Endodermal cell (in vitro differentiated cells): ENCODE measurements around the gene TLR2. TPM values are rescaled to one million over a fixed set of nuclear protein-coding genes. Genes with fewer than 3 reads are reported as not detected.

ENCODE experiments used
- DNase-seq: peaks from one replicate; pipeline ENCODE4 v3.0.0-alpha.2; 2017
- H3K27ac ChIP-seq: 2 replicates; pipeline ENCODE4 v1.5.1; 2013; ENCODE audit warnings: mild to moderate bottlenecking, low read depth, low read length, moderate library complexity
- H3K27me3 ChIP-seq: 2 replicates; pipeline ENCODE4 v1.6.1; 2013; ENCODE audit warnings: mild to moderate bottlenecking, low read length, moderate library complexity; ENCODE audit not compliant: insufficient read depth, control insufficient read depth, poor library complexity, severe bottlenecking
- H3K36me3 ChIP-seq: 2 replicates; pipeline ENCODE4 v1.7.0; 2013; ENCODE audit warnings: mild to moderate bottlenecking, low read length, moderate library complexity; ENCODE audit not compliant: control insufficient read depth, insufficient read depth
- H3K4me1 ChIP-seq: one replicate; pipeline ENCODE4 v1.7.0; 2013; ENCODE audit warnings: low read length; ENCODE audit not compliant: control insufficient read depth, insufficient read depth
- H3K4me3 ChIP-seq: 2 replicates; pipeline ENCODE4 v1.5.1; 2013; ENCODE audit warnings: mild to moderate bottlenecking, low read length, moderate library complexity
- H3K9ac ChIP-seq: 2 replicates; pipeline ENCODE4 v1.6.1; 2013; ENCODE audit warnings: mild to moderate bottlenecking, low read length, moderate library complexity; ENCODE audit not compliant: poor library complexity, severe bottlenecking; ENCODE audit errors: extremely low read depth
- H3K9me3 ChIP-seq: 2 replicates; pipeline ENCODE4 v1.6.1; 2013; ENCODE audit warnings: mild to moderate bottlenecking, low read length, moderate library complexity; ENCODE audit not compliant: control insufficient read depth
- H3K27ac Mint-ChIP-seq: 2 replicates; pipeline ENCODE4 v1.8.0; 2020; ENCODE audit warnings: mixed read lengths
- H3K27me3 Mint-ChIP-seq: 2 replicates; pipeline ENCODE4 v1.8.0; 2021; ENCODE audit warnings: mild to moderate bottlenecking, mixed read lengths; ENCODE audit not compliant: insufficient read depth
- H3K36me3 Mint-ChIP-seq: 2 replicates; pipeline ENCODE4 v1.8.0; 2020; ENCODE audit warnings: low read depth, mixed read lengths
- H3K4me1 Mint-ChIP-seq: 2 replicates; pipeline ENCODE4 v1.8.0; 2020; ENCODE audit warnings: mixed read lengths
- H3K4me3 Mint-ChIP-seq: 2 replicates; pipeline ENCODE4 v1.8.0; 2020; ENCODE audit warnings: mild to moderate bottlenecking, moderate library complexity, mixed read lengths
- H3K9me3 Mint-ChIP-seq: 2 replicates; pipeline ENCODE4 v1.8.0; 2020; ENCODE audit warnings: mild to moderate bottlenecking, mixed read lengths
- WGBS, 2 experiments: methylation state at CpG; one replicate each; pipeline versions ENCODE4 v1.1.5 to v1.1.7; 2013; ENCODE audit warnings: missing lambda C conversion rate in 2 of 2, mixed read lengths in 1 of 2; ENCODE audit not compliant: insufficient coverage in 1 of 2, insufficient read length in 1 of 2; 5-methylcytosine and 5-hydroxymethylcytosine counted together
- total RNA-seq, 2 donors: library from RNA; stranded (reverse); fragmentation: NEBNext Ultra II Directional in 1 of 2; extraction: Animal tissue kit (Norgen Biotek cat#: 25700) in 1 of 2; gene quantifications; 2 replicates in 1 of 2; 3 replicates in 1 of 2; pipeline ENCODE4 v1.2.1, GENCODE V29; 2021
- TF ChIP-seq, protein P1 (sequence below): fragments of 200-600 bp; sonication (generic); conservative IDR thresholded peaks from 2 replicates; pipeline ENCODE4 v1.5.0; 2021; ENCODE audit warnings: antibody characterized with exemption, mild to moderate bottlenecking

Gene TLR2
- total RNA-seq, 2 donors from 2014 or later = 0.53 to 0.89 TPM

- H3K36me3 Mint-ChIP-seq = no peaks in the 10 kb centered on the region
These were observed 57.5 kb downstream of the TLR2 start for GRCh38 chr4:153741541-153741940.

DNA sequence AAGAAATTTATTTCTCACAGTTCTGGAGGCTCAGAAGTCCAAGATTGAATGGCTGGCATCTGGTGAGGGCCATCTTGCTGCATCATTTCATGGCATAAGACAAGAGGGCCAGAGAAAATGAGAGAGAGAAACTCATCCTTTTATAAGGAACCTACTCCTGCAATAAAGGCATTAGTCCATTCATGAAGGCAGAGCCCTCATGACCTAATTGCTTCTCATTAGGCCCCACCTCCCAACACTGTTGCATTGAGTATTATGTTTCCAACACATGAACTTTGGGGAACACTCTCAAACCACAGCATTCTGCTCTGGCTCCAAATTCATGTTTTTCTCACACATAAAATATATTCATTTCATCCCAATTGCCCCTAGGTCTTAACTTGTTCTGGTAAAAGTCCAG is 61.6 kb downstream of the TLR2 start:
- no peaks in the 10 kb centered on the region for H3K36me3 Mint-ChIP-seq
- Histone ChIP-seq H3K9ac (no peak overlapping the region), H3K27ac (no peak overlapping the region), H3K4me1 (no peaks in the 10 kb centered on the region), H3K27me3 (no peaks in the 10 kb centered on the region), H3K9me3 (peaks cover 5% of the 10 kb centered on the region), H3K36me3 (no peaks in the 10 kb centered on the region), H3K4me3 (no peak overlapping the region)
- no peak overlapping the region for H3K27ac Mint-ChIP-seq
- H3K9me3 Mint-ChIP-seq = peaks cover 9% of the 10 kb centered on the region
- no peak for DNase-seq
- TF ChIP-seq, protein P1, sequence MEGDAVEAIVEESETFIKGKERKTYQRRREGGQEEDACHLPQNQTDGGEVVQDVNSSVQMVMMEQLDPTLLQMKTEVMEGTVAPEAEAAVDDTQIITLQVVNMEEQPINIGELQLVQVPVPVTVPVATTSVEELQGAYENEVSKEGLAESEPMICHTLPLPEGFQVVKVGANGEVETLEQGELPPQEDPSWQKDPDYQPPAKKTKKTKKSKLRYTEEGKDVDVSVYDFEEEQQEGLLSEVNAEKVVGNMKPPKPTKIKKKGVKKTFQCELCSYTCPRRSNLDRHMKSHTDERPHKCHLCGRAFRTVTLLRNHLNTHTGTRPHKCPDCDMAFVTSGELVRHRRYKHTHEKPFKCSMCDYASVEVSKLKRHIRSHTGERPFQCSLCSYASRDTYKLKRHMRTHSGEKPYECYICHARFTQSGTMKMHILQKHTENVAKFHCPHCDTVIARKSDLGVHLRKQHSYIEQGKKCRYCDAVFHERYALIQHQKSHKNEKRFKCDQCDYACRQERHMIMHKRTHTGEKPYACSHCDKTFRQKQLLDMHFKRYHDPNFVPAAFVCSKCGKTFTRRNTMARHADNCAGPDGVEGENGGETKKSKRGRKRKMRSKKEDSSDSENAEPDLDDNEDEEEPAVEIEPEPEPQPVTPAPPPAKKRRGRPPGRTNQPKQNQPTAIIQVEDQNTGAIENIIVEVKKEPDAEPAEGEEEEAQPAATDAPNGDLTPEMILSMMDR = no peak
- no peaks in the 10 kb centered on the region for H3K27me3 Mint-ChIP-seq
- no peaks in the 10 kb centered on the region for H3K4me1 Mint-ChIP-seq
- H3K4me3 Mint-ChIP-seq = no peak overlapping the region

More at GRCh38 chr4:153741541-153741940, 57.5 kb downstream of the TLR2 start:
- no peaks in the 10 kb centered on the region for H3K27me3 ChIP-seq
- Mint-ChIP-seq H3K27me3 (no peaks in the 10 kb centered on the region), H3K4me3 (no peak overlapping the region), H3K9me3 (peaks cover 10% of the 10 kb centered on the region), H3K27ac (no peak overlapping the region), H3K4me1 (no peaks in the 10 kb centered on the region)
- H3K4me3 ChIP-seq = no peak overlapping the region
- no peaks in the 10 kb centered on the region for H3K4me1 ChIP-seq
- no peak overlapping the region for H3K27ac ChIP-seq
- H3K36me3 ChIP-seq = no peaks in the 10 kb centered on the region
- DNase-seq = no peak
- 93% methylated on average over 2 of the region's 2 CpGs; no CpG with 5 or more reads in 1 of the 2 experiments for WGBS, 2 experiments
- no peak overlapping the region for H3K9ac ChIP-seq
- peaks cover 9% of the 10 kb centered on the region for H3K9me3 ChIP-seq
- TF ChIP-seq, protein P1 = no peak

DNA sequence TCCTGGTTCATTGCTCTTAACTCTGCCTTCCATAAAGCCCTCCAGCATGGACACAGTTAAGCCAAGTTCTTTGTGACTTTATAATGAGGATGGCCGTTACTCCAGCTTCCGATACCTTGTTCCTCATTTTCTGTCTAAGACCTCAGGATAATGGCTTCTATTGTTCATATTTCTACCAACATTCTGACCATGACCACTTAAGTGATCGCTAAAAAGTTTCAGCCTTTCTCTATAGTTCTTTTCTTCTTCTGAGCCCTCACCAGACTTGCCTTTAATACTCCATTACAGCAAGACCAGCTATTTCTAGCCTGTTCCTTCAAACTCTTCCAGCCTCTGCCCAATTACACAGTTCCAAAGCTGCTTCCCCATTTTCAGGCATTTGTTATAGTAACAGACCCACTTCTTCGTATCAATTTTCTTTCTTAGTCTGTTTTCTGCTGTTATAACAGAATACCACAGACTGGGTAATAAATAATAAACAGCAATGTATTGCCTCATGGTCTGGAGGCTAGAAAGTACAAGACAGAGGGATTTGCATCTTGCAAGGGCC is 63.4 kb downstream of the TLR2 start:
- Histone ChIP-seq H3K27me3 (no peaks in the 10 kb centered on the region), H3K9me3 (no peaks in the 10 kb centered on the region), H3K4me1 (no peaks in the 10 kb centered on the region), H3K4me3 (no peak overlapping the region), H3K27ac (no peak overlapping the region), H3K36me3 (no peaks in the 10 kb centered on the region), H3K9ac (no peak overlapping the region)
- no peak overlapping the region for H3K4me3 Mint-ChIP-seq
- WGBS, 2 experiments = 97 to 100% methylated on average over 2 to 4 of the region's 4 CpGs
- TF ChIP-seq, protein P1 = no peak
- H3K27ac Mint-ChIP-seq = no peak overlapping the region
- H3K9me3 Mint-ChIP-seq = no peaks in the 10 kb centered on the region
- no peaks in the 10 kb centered on the region for H3K4me1 Mint-ChIP-seq
- no peak for DNase-seq
- no peaks in the 10 kb centered on the region for H3K27me3 Mint-ChIP-seq
- H3K36me3 Mint-ChIP-seq = no peaks in the 10 kb centered on the region
